H1 (cell line): ENCODE data around the gene KCNJ13. TPM values are rescaled to one million over a fixed set of nuclear protein-coding genes. Genes with fewer than 3 reads are reported as not detected.

ENCODE experiments used
- CTCF ChIA-PET: fragments of 300-600 bp; sonication (Branson Sonifier 250); formaldehyde crosslinking; loops from one replicate; lab custom pipeline; 2021; ENCODE audit not compliant: partially characterized antibody; lab: Charles Lee
- POLR2A ChIA-PET: fragments of 300-600 bp; sonication (Branson Sonifier 250); formaldehyde crosslinking; loops from one replicate; lab custom pipeline; 2021; ENCODE audit warnings: inconsistent platforms; ENCODE audit not compliant: partially characterized antibody; lab: Charles Lee
- DNase-seq, 2 experiments: peaks; one replicate each; pipeline versions ENCODE4 v3.0.0 to v3.0.0-alpha.2; 2010 to 2022; ENCODE audit warnings: low spot score in 2 of 2, low read depth in 1 of 2, mixed read lengths in 1 of 2
- FAIRE-seq: peaks from 2 replicates; lab custom pipeline; 2011; peaks lifted over from hg19 to GRCh38; lab: Jason Lieb, UNC
- H2AFZ ChIP-seq: 2 replicates; pipeline ENCODE4 v1.8.1; 2012; ENCODE audit warnings: low read length, inconsistent platforms
- H2AK5ac ChIP-seq: 2 replicates; pipeline ENCODE4 v1.6.1; 2013; ENCODE audit warnings: low read depth, low read length
- H2BK120ac ChIP-seq: replicated peaks from 2 replicates; pipeline ENCODE3; 2013; ENCODE audit warnings: low read depth, low read length, inconsistent platforms
- H2BK12ac ChIP-seq: 2 replicates; pipeline ENCODE4 v1.6.1; 2013; ENCODE audit warnings: low read depth, low read length
- H2BK15ac ChIP-seq: 2 replicates; pipeline ENCODE4 v1.6.1; 2013; ENCODE audit warnings: low read length
- H2BK20ac ChIP-seq: 2 replicates; pipeline ENCODE4 v1.6.1; 2013; ENCODE audit warnings: low read length
- H2BK5ac ChIP-seq: 2 replicates; pipeline ENCODE4 v1.6.1; 2013; ENCODE audit warnings: low read depth, low read length
- H3K14ac ChIP-seq: 2 replicates; pipeline ENCODE4 v1.6.1; 2013; ENCODE audit warnings: inconsistent platforms; ENCODE audit not compliant: insufficient read length
- H3K18ac ChIP-seq: 2 replicates; pipeline ENCODE4 v1.6.1; 2013; ENCODE audit warnings: low read length; ENCODE audit errors: extremely low read depth
- H3K23ac ChIP-seq: 2 replicates; pipeline ENCODE4 v1.6.1; 2013; ENCODE audit warnings: inconsistent platforms; ENCODE audit not compliant: insufficient read length
- H3K23me2 ChIP-seq: 2 replicates; pipeline ENCODE4 v1.6.1; 2013; ENCODE audit warnings: low read depth, low read length
- H3K27ac ChIP-seq: 2 replicates; pipeline ENCODE4 v1.6.1; 2011; ENCODE audit warnings: low read depth, low read length, inconsistent platforms
- H3K27me3 ChIP-seq, 4 experiments: replicated peaks in 1 of 4; 1 replicate in 1 of 4; 2 replicates in 3 of 4; pipeline versions ENCODE4 v1.6.1 to v1.8.1; 2011 to 2013; ENCODE audit warnings: low read length in 3 of 4, mild to moderate bottlenecking in 3 of 4, inconsistent platforms in 2 of 4, mixed read lengths in 2 of 4, moderate library complexity in 1 of 4; ENCODE audit not compliant: control insufficient read depth in 3 of 4, insufficient read depth in 3 of 4; ENCODE audit errors: extremely low read depth in 1 of 4
- H3K36me3 ChIP-seq, 4 experiments: 2 replicates each; pipeline versions ENCODE4 v1.6.1 to v1.8.1; 2011 to 2013; ENCODE audit warnings: mild to moderate bottlenecking in 4 of 4, low read length in 3 of 4, moderate library complexity in 2 of 4, control low read depth in 1 of 4, inconsistent platforms in 1 of 4; ENCODE audit not compliant: insufficient read depth in 4 of 4, control insufficient read depth in 2 of 4
- H3K4ac ChIP-seq: replicated peaks from 2 replicates; pipeline ENCODE3; 2013; ENCODE audit warnings: low read length, low read depth, mixed read lengths, inconsistent platforms; ENCODE audit not compliant: insufficient read length
- H3K4me1 ChIP-seq, 4 experiments: replicated peaks in 1 of 4; 1 replicate in 1 of 4; 2 replicates in 3 of 4; pipeline versions ENCODE4 v1.6.1 to v1.8.1; 2011 to 2013; ENCODE audit warnings: low read length in 3 of 4, inconsistent platforms in 2 of 4, mixed read lengths in 1 of 4; ENCODE audit not compliant: insufficient read depth in 4 of 4, control insufficient read depth in 3 of 4
- H3K4me2 ChIP-seq, 2 experiments: 2 replicates each; pipeline versions ENCODE4 v1.6.1 to v1.8.1; 2011 to 2013; ENCODE audit warnings: low read depth in 2 of 2, low read length in 2 of 2, control low read depth in 1 of 2, inconsistent platforms in 1 of 2, mild to moderate bottlenecking in 1 of 2; ENCODE audit not compliant: insufficient read depth in 1 of 2
- H3K4me3 ChIP-seq, 4 experiments: fragments of 200-600, 300-600 bp in 1 of 4; sonication (generic), shearing (Covaris generic), sonication (Bioruptor Twin) in 1 of 4; 2 replicates each; pipeline versions ENCODE4 v1.5.1 to v1.8.1; 2011 to 2016; ENCODE audit warnings: low read length in 4 of 4, low read depth in 3 of 4, control low read depth in 2 of 4, inconsistent platforms in 2 of 4, mild to moderate bottlenecking in 2 of 4, mixed read lengths in 1 of 4, moderate library complexity in 1 of 4; ENCODE audit not compliant: insufficient read depth in 2 of 4; ENCODE audit errors: extremely low read depth in 1 of 4
- H3K56ac ChIP-seq: replicated peaks from 2 replicates; pipeline ENCODE3; 2013; ENCODE audit warnings: low read depth, mild to moderate bottlenecking, mixed read lengths, low read length, inconsistent platforms; ENCODE audit not compliant: insufficient read length
- H3K79me1 ChIP-seq: 2 replicates; pipeline ENCODE4 v1.6.1; 2013; ENCODE audit warnings: low read depth, low read length, control low read depth
- H3K79me2 ChIP-seq, 2 experiments: 2 replicates each; pipeline versions ENCODE4 v1.6.1 to v1.8.1; 2012 to 2013; ENCODE audit warnings: low read length in 2 of 2, mild to moderate bottlenecking in 2 of 2, inconsistent platforms in 1 of 2; ENCODE audit not compliant: insufficient read depth in 2 of 2, control insufficient read depth in 1 of 2
- H3K9ac ChIP-seq, 4 experiments: replicated peaks in 1 of 4; 1 replicate in 1 of 4; 2 replicates in 3 of 4; pipeline versions ENCODE4 v1.6.1 to v1.8.1; 2011 to 2013; ENCODE audit warnings: low read depth in 3 of 4, low read length in 3 of 4, control low read depth in 2 of 4, mild to moderate bottlenecking in 2 of 4, moderate library complexity in 2 of 4, inconsistent platforms in 1 of 4; ENCODE audit errors: extremely low read depth in 1 of 4
- H3K9me3 ChIP-seq, 2 experiments: 2 replicates each; pipeline versions ENCODE4 v1.6.1 to v1.8.1; 2012 to 2013; ENCODE audit warnings: mild to moderate bottlenecking in 2 of 2, moderate library complexity in 2 of 2, control low read depth in 1 of 2, inconsistent platforms in 1 of 2, low read depth in 1 of 2, low read length in 1 of 2, mixed read lengths in 1 of 2; ENCODE audit not compliant: insufficient read depth in 2 of 2
- H4K20me1 ChIP-seq, 2 experiments: replicated peaks in 1 of 2; 2 replicates each; pipeline versions ENCODE3 to v1.8.1; 2011 to 2013; ENCODE audit warnings: inconsistent platforms in 2 of 2, low read length in 2 of 2, mild to moderate bottlenecking in 1 of 2; ENCODE audit not compliant: insufficient read depth in 2 of 2, control insufficient read depth in 1 of 2
- H4K5ac ChIP-seq: 2 replicates; pipeline ENCODE4 v1.6.1; 2013; ENCODE audit warnings: low read length, low read depth, mixed read lengths, inconsistent platforms; ENCODE audit not compliant: insufficient read length
- H4K8ac ChIP-seq: 2 replicates; pipeline ENCODE4 v1.8.0; 2013; ENCODE audit warnings: mild to moderate bottlenecking, moderate library complexity, low read length, inconsistent platforms; ENCODE audit not compliant: insufficient read depth; ENCODE audit errors: extremely low read depth
- H4K91ac ChIP-seq: replicated peaks from 2 replicates; pipeline ENCODE3; 2013; ENCODE audit warnings: low read length, mixed read lengths, inconsistent platforms; ENCODE audit not compliant: insufficient read length
- JUND ChIP-seq: IDR thresholded peaks from 2 replicates; pipeline ENCODE4 v1.6.1; 2011; ENCODE audit warnings: mild to moderate bottlenecking, improper control_type of control experiment, low read length
- KDM4A ChIP-seq: IDR thresholded peaks from one replicate; pipeline ENCODE4 v1.7.1; 2012; ENCODE audit warnings: low read depth, mild to moderate bottlenecking, moderate library complexity, low read length, inconsistent platforms; ENCODE audit not compliant: severe bottlenecking
- WGBS, 2 experiments: shearing (Covaris generic) in 1 of 2; methylation state at CpG; one replicate each; pipeline versions ENCODE4 v1.1.6 to v1.1.7; 2013 to 2015; ENCODE audit warnings: low lambda C conversion rate in 2 of 2, mixed read lengths in 2 of 2, inconsistent platforms in 1 of 2, low coverage in 1 of 2, missing lambda C conversion rate in 1 of 2; ENCODE audit not compliant: insufficient replicate concordance in 2 of 2, insufficient coverage in 1 of 2, insufficient read length in 1 of 2; ENCODE audit errors: extremely low coverage in 1 of 2, missing lambda C conversion rate in 1 of 2; 5-methylcytosine and 5-hydroxymethylcytosine counted together
- polyA plus RNA-seq, 7 experiments: library from polyadenylated mRNA; depleted of rRNA in 3 of 7; stranded (reverse) in 5 of 7; unstranded in 2 of 7; fragments of >200 nt in 5 of 7; fragments of 200-250 nt in 2 of 7; gene quantifications; 1 replicate in 5 of 7; 2 replicates in 1 of 7; 4 replicates in 1 of 7; pipeline versions ENCODE4 v1.2.1 to v1.2.3, GENCODE V29; 2011 to 2013; ENCODE audit warnings: missing spikeins in 2 of 7, mixed read lengths in 2 of 7
- total RNA-seq: library from RNA; stranded (reverse); fragmentation: NEBNext Ultra II Directional; extraction: Animal tissue kit (Norgen Biotek cat#: 25700); gene quantifications from 2 replicates; pipeline ENCODE4 v1.2.1, GENCODE V29; 2021

Gene KCNJ13
- total and polyA plus RNA-seq, 2 of the 8 experiments (the other 6 are each of a cell fraction or from before 2014, with no cell fraction given): not detected

DNA sequence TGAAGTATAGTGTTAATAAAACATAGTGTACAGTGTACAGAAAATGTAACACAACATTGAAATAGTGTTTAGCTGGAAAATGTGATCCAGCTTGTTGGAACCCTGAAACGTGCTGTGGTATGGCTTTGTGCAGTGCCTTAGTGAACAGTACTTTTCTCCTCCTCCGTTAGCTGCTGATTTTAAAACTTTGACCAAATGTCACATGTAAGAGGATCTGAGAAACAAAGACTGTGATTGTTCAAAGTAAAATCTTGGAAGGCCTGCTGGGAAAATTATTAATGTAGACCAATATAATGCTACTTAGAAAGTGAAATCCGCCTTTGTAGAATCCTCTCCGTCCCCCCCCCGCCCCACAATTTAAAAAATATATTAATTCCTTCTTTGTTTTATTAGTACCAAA is 911 bp upstream of the KCNJ13 start:
- Histone ChIP-seq H3K23me2 (no peaks in the 10 kb centered on the region), H2AFZ (no peak overlapping the region), H3K14ac (no peak overlapping the region), H3K4ac (no peak overlapping the region), H2BK12ac (no peak overlapping the region), H2BK5ac (no peak overlapping the region), H2BK15ac (no peak overlapping the region), H3K79me2 (peaks cover 0 to 2% of the 10 kb centered on the region in 2 experiments; a peak in 1 of 4 replicates), H4K5ac (no peak overlapping the region), H4K20me1 (peaks cover 0 to 2% of the 10 kb centered on the region in 2 experiments), H2BK20ac (no peak overlapping the region), H3K27me3 (no peaks in the 10 kb centered on the region), H2AK5ac (no peak overlapping the region), H3K4me2 (no peak overlapping the region), H3K56ac (no peak overlapping the region), H3K9ac (no peak overlapping the region), H3K36me3 (peaks cover 0 to 8% (median 0%) of the 10 kb centered on the region in 4 experiments; a peak in 1 of 8 replicates), H3K9me3 (no peaks in the 10 kb centered on the region), H3K4me3 (no peak overlapping the region), H3K23ac (no peak overlapping the region), H2BK120ac (no peak overlapping the region), H3K4me1 (peaks cover 0 to 2% (median 0%) of the 10 kb centered on the region in 4 experiments; a peak in 2 of 7 replicates), H3K79me1 (no peaks in the 10 kb centered on the region), H4K8ac (no peak overlapping the region), H3K27ac (no peak overlapping the region), H4K91ac (no peak overlapping the region), H3K18ac (no peak overlapping the region)
- no peak for DNase-seq
- 80% methylated on average over 5 of the region's 5 CpGs; no CpG with 5 or more reads in 1 of the 2 experiments for WGBS, 2 experiments
- CTCF ChIA-PET: no interaction called here
- FAIRE-seq: no peak
- no peak for TF ChIP-seq JUND
- TF ChIP-seq KDM4A: no peak
- POLR2A ChIA-PET: no interaction called here
